OCI-LY3 (cell line): ENCODE measurements around the gene IL3RA.

Source experiments
- H2AFZ ChIP-seq: fragments of 200-600, 300-600 bp; shearing (Covaris generic); 2 replicates; pipeline ENCODE4 v1.6.0; 2014; ENCODE audit warnings: antibody characterized with exemption, low read depth, low read length
- H3K27ac ChIP-seq: fragments of 200-600, 300-600 bp; sonication (generic); 2 replicates; pipeline ENCODE4 v1.5.1; 2014; ENCODE audit warnings: mild to moderate bottlenecking, low read length, moderate library complexity, mixed read lengths
- H3K27me3 ChIP-seq: fragments of 200-600, 300-600 bp; sonication (generic); 2 replicates; pipeline ENCODE4 v1.6.1; 2014; ENCODE audit warnings: low read depth, low read length, mixed read lengths
- H3K36me3 ChIP-seq: fragments of 200-600, 300-600 bp; sonication (generic); replicated peaks from 2 replicates; pipeline ENCODE3; 2014; ENCODE audit warnings: low read depth, low read length, mixed read lengths
- H3K4me1 ChIP-seq: fragments of 300-600, 200-600 bp; sonication (generic); 2 replicates; pipeline ENCODE4 v1.6.1; 2014; ENCODE audit warnings: low read length, mixed read lengths
- H3K4me2 ChIP-seq: fragments of 200-600, 300-600 bp; sonication (generic); 2 replicates; pipeline ENCODE4 v1.6.1; 2014; ENCODE audit warnings: low read length, mixed read lengths
- H3K4me3 ChIP-seq: fragments of 300-600, 200-600 bp; sonication (generic); 2 replicates; pipeline ENCODE4 v1.5.1; 2014; ENCODE audit warnings: antibody characterized with exemption, mild to moderate bottlenecking, low read length, moderate library complexity
- H3K79me2 ChIP-seq: fragments of 300-600, 200-600 bp; shearing (Covaris generic); 2 replicates; pipeline ENCODE4 v1.6.1; 2014; ENCODE audit warnings: mild to moderate bottlenecking, low read length, mixed read lengths
- H3K9ac ChIP-seq: fragments of 300-600, 200-600 bp; shearing (Covaris generic); 2 replicates; pipeline ENCODE4 v1.6.0; 2014; ENCODE audit warnings: mild to moderate bottlenecking, low read length, moderate library complexity
- H3K9me3 ChIP-seq: fragments of 200-600, 300-600 bp; shearing (Covaris generic); 2 replicates; pipeline ENCODE4 v1.6.1; 2014; ENCODE audit warnings: low read length, mixed read lengths; ENCODE audit not compliant: insufficient read depth
- H4K20me1 ChIP-seq: fragments of 200-600, 300-600 bp; sonication (generic); 2 replicates; pipeline ENCODE4 v1.6.1; 2016; ENCODE audit warnings: low read length, mixed read lengths; ENCODE audit not compliant: insufficient read depth
- CTCF ChIP-seq: fragments of 200-600, 300-600 bp; sonication (generic); IDR thresholded peaks from 2 replicates; pipeline ENCODE4 v1.5.1; 2014; ENCODE audit warnings: antibody characterized with exemption, low read length, low read depth
- EZH2phosphoT487 ChIP-seq: fragments of 200-600 bp; shearing (Covaris generic); IDR thresholded peaks from 2 replicates; pipeline ENCODE4 v1.6.1; 2018; ENCODE audit warnings: antibody characterized with exemption, mixed run types, low read depth

Gene IL3RA

GRCh38 chrX:1419545-1420355 is 83.2 kb downstream of the IL3RA start:
- no peaks in the 10 kb centered on the region for H3K79me2 ChIP-seq
- peaks cover 25% of the 10 kb centered on the region for H3K9me3 ChIP-seq
- TF ChIP-seq CTCF (no peak), EZH2phosphoT487 (no peak)
- H3K27me3 ChIP-seq = no peaks in the 10 kb centered on the region
- H3K36me3 ChIP-seq = peaks cover 89% of the 10 kb centered on the region
- H3K4me1 ChIP-seq = no peaks in the 10 kb centered on the region
- H4K20me1 ChIP-seq = peaks cover 15% of the 10 kb centered on the region; the same call in 1 of the 2 replicates
- H2AFZ ChIP-seq = no peak overlapping the region
- no peak overlapping the region for H3K4me2 ChIP-seq
- H3K9ac ChIP-seq = no peak overlapping the region
- no peak overlapping the region for H3K27ac ChIP-seq
- H3K4me3 ChIP-seq = no peak overlapping the region

- TF ChIP-seq EZH2phosphoT487 = no peak
- TF ChIP-seq CTCF = no peak
- Histone ChIP-seq H4K20me1 (peaks cover 15% of the 10 kb centered on the region; the same call in 1 of the 2 replicates), H3K9ac (no peak overlapping the region), H3K27ac (no peak overlapping the region), H3K9me3 (peaks cover 25% of the 10 kb centered on the region), H3K79me2 (no peaks in the 10 kb centered on the region), H3K4me1 (no peaks in the 10 kb centered on the region), H3K4me2 (no peak overlapping the region), H2AFZ (no peak overlapping the region), H3K27me3 (no peaks in the 10 kb centered on the region), H3K36me3 (peaks cover 95% of the 10 kb centered on the region), H3K4me3 (no peak overlapping the region)
These were observed 83.8 kb downstream of the IL3RA start for GRCh38 chrX:1420371-1420770.

- Histone ChIP-seq H3K9ac (no peak overlapping the region), H3K36me3 (peaks cover 96% of the 10 kb centered on the region), H3K27me3 (no peaks in the 10 kb centered on the region), H3K4me3 (no peak overlapping the region), H4K20me1 (peaks cover 12% of the 10 kb centered on the region; the same call in 1 of the 2 replicates), H3K4me2 (no peak overlapping the region), H2AFZ (no peak overlapping the region), H3K9me3 (peaks cover 25% of the 10 kb centered on the region), H3K27ac (no peak overlapping the region), H3K4me1 (no peaks in the 10 kb centered on the region), H3K79me2 (no peaks in the 10 kb centered on the region)
- TF ChIP-seq CTCF = no peak
- no peak for TF ChIP-seq EZH2phosphoT487
These were observed 85.0 kb downstream of the IL3RA start for GRCh38 chrX:1421433-1422134.

- Histone ChIP-seq H3K4me2 (no peak overlapping the region), H2AFZ (no peak overlapping the region), H3K9ac (no peak overlapping the region), H3K79me2 (no peaks in the 10 kb centered on the region), H3K27ac (no peak overlapping the region), H3K27me3 (no peaks in the 10 kb centered on the region), H4K20me1 (peaks cover 7% of the 10 kb centered on the region; the same call in 1 of the 2 replicates), H3K36me3 (peaks cover 96% of the 10 kb centered on the region), H3K4me3 (no peak overlapping the region), H3K4me1 (no peaks in the 10 kb centered on the region), H3K9me3 (peaks cover 25% of the 10 kb centered on the region)
- TF ChIP-seq CTCF (no peak), EZH2phosphoT487 (no peak)
These were observed 85.5 kb downstream of the IL3RA start for GRCh38 chrX:1422135-1422465.
